GM10248 (cell line): ENCODE measurements around the gene C9orf152.

Experiments
- CTCF ChIA-PET: fragments of 300-600 bp; sonication (Branson Sonifier 250); formaldehyde crosslinking; extraction: SDS; loops from one replicate; lab custom pipeline; 2021; ENCODE audit warnings: antibody characterized with exemption; lab: Yijun Ruan, JAX
- POLR2A ChIA-PET: fragments of 350-650 bp; sonication (Branson Sonifier 250); formaldehyde crosslinking; extraction: SDS; loops from one replicate; lab custom pipeline; 2020; ENCODE audit warnings: antibody characterized with exemption; lab: Yijun Ruan, JAX
- DNase-seq: peaks from one replicate; pipeline ENCODE4 v3.0.0; 2012; ENCODE audit errors: extremely low spot score
- TF ChIP-seq, protein P1 (sequence below): IDR thresholded peaks from 2 replicates; pipeline ENCODE4 v1.5.1; 2012; ENCODE audit warnings: mild to moderate bottlenecking, low read depth; ENCODE audit errors: extremely low read depth, missing control alignments, control extremely low read depth

Gene C9orf152

DNA sequence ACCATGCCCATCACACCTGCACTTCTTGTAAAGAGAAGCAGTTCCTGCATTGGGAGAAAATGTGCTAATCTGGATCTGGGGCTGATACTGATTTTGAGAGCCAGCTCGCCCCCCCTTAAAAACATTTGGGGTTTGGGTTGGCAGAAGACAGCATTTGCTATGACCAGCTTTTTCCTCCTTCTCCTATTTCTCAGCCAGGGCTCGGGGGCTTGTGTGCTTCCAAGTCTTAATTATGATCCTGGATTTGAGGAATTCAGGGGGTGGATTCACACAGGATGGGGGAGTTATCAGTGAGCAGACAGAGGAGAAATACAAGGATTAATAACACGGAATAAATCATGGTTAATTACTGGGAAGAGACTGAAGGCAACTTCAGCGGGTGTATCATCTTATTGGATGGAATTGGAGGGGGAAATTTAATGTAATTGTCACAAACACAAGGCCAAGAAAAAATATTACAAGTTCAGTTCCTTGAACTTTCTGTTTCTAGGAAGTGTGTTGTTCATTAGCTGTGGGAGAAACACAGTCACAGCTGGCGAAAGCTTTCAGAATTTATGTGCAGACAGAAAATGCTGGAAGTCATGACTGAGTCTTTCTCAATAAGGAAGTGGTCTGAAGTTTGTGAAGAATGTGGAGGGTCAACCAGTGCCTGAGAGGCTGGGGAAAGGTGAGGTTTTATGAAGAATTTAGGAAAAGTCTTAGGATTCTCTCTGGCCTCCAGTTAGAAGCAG is 15.3 kb downstream of the C9orf152 start:
- DNase-seq = no peak
- ChIA-PET POLR2A (no interaction called here), CTCF (interaction anchor here (0.9 to 9.8 kb wide), 3 partner anchors 8 to 25 kb away, joined by 3 to 54 read pairs (median 8); no protein-coding TSS in a partner anchor)
- TF ChIP-seq, protein P1, sequence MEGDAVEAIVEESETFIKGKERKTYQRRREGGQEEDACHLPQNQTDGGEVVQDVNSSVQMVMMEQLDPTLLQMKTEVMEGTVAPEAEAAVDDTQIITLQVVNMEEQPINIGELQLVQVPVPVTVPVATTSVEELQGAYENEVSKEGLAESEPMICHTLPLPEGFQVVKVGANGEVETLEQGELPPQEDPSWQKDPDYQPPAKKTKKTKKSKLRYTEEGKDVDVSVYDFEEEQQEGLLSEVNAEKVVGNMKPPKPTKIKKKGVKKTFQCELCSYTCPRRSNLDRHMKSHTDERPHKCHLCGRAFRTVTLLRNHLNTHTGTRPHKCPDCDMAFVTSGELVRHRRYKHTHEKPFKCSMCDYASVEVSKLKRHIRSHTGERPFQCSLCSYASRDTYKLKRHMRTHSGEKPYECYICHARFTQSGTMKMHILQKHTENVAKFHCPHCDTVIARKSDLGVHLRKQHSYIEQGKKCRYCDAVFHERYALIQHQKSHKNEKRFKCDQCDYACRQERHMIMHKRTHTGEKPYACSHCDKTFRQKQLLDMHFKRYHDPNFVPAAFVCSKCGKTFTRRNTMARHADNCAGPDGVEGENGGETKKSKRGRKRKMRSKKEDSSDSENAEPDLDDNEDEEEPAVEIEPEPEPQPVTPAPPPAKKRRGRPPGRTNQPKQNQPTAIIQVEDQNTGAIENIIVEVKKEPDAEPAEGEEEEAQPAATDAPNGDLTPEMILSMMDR = no peak

DNA sequence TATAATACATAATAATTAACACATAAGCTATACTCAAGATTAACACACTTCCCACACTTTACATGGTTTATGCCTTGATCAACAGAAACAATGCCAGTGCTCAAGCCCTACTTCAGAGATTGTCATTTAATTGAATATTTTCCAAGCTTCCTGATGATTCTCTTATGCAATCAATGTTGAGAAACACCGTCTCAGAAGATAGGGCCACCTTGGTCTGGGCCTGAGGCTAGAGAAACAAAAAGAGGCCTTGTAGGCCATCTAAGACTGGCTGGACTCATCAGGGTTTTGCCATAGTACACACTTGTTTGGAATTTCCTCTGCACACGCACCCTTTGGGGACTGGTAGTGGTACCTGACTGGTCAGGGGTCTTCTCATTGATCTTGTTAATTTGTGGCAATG is 16.3 kb downstream of the C9orf152 start:
- CTCF ChIA-PET = interaction anchor here (9.8 kb wide), 1 partner anchor 7 kb away, joined by 54 read pairs; no protein-coding TSS in a partner anchor
- no peak for DNase-seq
- POLR2A ChIA-PET = no interaction called here
- TF ChIP-seq, protein P1 = no peak

DNA sequence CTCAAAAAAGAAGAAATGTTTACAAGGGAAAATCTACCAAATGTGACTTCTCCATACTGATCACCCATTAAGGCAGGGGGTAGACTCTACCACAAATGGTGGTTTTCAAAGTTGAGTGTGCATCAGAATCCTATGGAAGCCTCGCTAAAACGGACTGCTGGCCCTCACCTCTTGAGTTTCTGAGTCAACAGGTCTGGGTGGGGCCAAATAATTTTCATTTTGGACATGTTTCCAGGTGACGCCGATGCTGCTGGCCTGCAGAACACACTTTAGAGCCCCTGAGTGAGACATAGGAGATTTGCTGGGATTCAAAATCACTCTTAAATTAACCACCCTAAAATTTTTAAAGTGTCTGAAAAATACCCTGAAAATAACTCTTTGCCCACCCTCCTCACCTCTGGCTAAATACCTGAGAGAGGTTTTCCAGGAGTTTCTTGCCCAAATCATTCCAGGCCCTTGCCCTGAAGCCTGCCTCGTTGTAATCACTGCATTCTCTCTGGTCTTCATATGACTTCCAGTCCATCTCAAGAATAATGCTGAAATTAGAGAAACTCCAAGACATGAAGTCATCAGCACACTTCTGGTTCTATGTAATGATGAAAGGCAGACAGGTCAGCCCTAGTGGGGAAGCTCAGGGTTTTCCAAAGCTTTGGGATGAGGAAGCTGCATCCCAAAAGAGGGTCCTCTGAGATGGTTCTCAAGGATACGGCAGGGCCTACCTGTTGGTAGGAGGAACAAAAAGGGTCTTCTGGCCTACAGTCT is 18.2 kb downstream of the C9orf152 start:
- CTCF ChIA-PET = interaction anchor here (0.6 to 1.0 kb wide), 2 partner anchors 11 to 28 kb away, joined by 3 to 4 read pairs; no protein-coding TSS in a partner anchor
- no peak for DNase-seq
- TF ChIP-seq, protein P1 = no peak
- POLR2A ChIA-PET = no interaction called here

DNA sequence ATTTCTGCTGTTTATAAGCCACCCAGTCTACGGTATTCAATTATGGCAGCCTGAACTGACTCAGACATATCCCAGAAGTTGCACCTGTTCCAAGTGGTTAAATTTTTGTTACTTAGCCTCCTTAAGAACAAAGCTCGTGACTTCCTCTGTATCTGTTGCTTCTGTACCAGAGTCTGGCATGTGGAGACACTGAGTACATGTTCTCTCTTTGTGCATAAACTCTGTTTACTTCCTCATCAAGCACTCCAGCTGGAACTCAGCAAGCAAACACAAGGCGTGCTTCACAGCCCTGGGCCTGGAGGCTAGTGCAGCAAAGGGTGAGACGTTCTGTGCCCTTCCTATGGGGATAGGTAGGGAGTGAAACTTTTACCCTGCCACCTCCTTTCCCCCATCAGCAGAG is 19.0 kb downstream of the C9orf152 start:
- ChIA-PET POLR2A (no interaction called here), CTCF (interaction anchor here (0.6 to 1.0 kb wide), 2 partner anchors 10 to 29 kb away, joined by 3 to 4 read pairs; no protein-coding TSS in a partner anchor)
- DNase-seq = no peak
- TF ChIP-seq, protein P1 = no peak

DNA sequence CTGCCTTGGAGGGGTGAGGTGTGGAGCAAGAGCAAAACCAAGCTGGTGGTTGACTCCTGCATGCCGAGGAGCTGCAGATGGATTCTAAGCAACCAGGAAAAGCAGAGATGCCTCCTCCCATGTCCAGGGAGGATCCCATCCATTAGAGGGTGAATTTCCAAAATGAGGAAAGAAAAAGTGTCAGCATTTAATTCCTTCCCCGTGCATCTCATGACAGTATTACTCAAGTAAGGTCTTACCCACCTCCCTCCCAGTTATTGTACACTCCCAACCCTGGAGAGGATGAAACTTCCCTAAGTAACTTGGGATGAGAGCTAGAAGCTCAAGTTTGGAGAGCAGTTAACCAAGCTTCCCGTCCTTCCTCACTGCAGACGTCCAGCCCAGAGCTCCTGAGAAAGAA is 19.9 kb downstream of the C9orf152 start:
- TF ChIP-seq, protein P1 = no peak
- ChIA-PET POLR2A (no interaction called here), CTCF (interaction anchor here (1.0 to 1.7 kb wide), 3 partner anchors 30 to 435 kb away, joined by 4 to 10 read pairs (median 6); no protein-coding TSS in a partner anchor)
- no peak for DNase-seq

DNA sequence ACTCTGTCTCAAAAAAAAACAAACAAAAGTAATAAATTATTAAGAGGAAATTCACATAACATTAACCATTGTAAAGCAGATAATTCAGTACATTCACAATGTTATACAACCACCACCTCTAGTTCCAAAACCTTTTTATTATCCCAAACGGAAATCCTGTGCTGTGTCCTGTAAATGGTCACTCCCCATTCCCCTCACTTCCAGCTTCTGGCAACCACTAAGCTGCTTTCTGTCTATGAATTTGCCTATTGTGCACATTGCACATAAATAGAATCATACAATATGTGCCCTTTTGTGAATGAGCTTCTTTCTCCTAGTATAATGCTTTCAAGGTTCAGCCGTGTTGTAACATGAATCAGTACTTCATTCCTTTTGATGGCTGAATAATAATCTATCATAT is 20.8 kb downstream of the C9orf152 start:
- ChIA-PET CTCF (interaction anchor here (1.0 to 1.8 kb wide), 7 partner anchors 8 to 436 kb away, joined by 3 to 10 read pairs (median 4); no protein-coding TSS in a partner anchor), POLR2A (no interaction called here)
- no peak for DNase-seq
- TF ChIP-seq, protein P1 = no peak
